Nephron (organoid): ENCODE measurements around the gene ADAR.

Experiments used
- H3K27ac Mint-ChIP-seq, 3 experiments: 2 replicates each; pipeline ENCODE4 v1.8.0; 2020; ENCODE audit warnings: mixed read lengths in 3 of 3, mild to moderate bottlenecking in 2 of 3, moderate library complexity in 1 of 3
- H3K27me3 Mint-ChIP-seq: 2 replicates; pipeline ENCODE4 v1.8.0; 2021; ENCODE audit warnings: low read depth, mild to moderate bottlenecking, moderate library complexity, mixed read lengths
- H3K36me3 Mint-ChIP-seq: 2 replicates; pipeline ENCODE4 v1.8.0; 2020; ENCODE audit warnings: low read depth, mixed read lengths
- H3K4me1 Mint-ChIP-seq: 2 replicates; pipeline ENCODE4 v1.8.0; 2020; ENCODE audit warnings: mixed read lengths
- H3K4me3 Mint-ChIP-seq, 3 experiments: 2 replicates each; pipeline ENCODE4 v1.8.0; 2020; ENCODE audit warnings: mild to moderate bottlenecking in 3 of 3, mixed read lengths in 3 of 3, moderate library complexity in 2 of 3
- H3K9me3 Mint-ChIP-seq: 2 replicates; pipeline ENCODE4 v1.8.0; 2020; ENCODE audit warnings: mixed read lengths
- CTCF ChIP-seq, 3 experiments: fragments of 200-600 bp; sonication (generic); IDR thresholded peaks; one replicate each; pipeline ENCODE4 v1.5.0; 2021; ENCODE audit warnings: antibody characterized with exemption in 3 of 3; ENCODE audit not compliant: unreplicated experiment in 3 of 3

ADAR gene

DNA sequence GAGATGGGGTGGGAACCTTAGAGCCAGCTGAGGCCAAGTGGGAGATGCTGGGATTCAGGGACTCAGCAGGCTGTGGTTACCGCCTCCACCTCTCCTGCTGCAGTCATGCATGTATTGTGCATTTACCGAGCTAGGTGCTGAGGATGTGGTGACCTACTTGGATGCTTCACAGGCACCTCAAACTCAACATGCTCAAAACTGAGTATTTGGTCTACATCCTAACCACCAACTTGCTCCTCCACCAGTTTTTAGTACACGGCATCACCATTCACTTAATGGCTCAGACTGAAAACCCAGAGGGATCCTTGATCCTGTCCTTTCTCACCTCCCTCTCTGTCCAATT, 34.8 kb downstream of the ADAR start:
- Mint-ChIP-seq H3K36me3 (no peaks in the 10 kb centered on the region), H3K4me3 (peak overlapping the region in 1 of 3 experiments; percentile 23), H3K27me3 (peaks cover 47% of the 10 kb centered on the region), H3K9me3 (no peaks in the 10 kb centered on the region), H3K27ac (no peak overlapping the region), H3K4me1 (peaks cover 23% of the 10 kb centered on the region)
- TF ChIP-seq CTCF (IDR thresholded peaks at IDR 0.05; ENCODE audit: unreplicated experiment in 3 of 3), result no peak

DNA sequence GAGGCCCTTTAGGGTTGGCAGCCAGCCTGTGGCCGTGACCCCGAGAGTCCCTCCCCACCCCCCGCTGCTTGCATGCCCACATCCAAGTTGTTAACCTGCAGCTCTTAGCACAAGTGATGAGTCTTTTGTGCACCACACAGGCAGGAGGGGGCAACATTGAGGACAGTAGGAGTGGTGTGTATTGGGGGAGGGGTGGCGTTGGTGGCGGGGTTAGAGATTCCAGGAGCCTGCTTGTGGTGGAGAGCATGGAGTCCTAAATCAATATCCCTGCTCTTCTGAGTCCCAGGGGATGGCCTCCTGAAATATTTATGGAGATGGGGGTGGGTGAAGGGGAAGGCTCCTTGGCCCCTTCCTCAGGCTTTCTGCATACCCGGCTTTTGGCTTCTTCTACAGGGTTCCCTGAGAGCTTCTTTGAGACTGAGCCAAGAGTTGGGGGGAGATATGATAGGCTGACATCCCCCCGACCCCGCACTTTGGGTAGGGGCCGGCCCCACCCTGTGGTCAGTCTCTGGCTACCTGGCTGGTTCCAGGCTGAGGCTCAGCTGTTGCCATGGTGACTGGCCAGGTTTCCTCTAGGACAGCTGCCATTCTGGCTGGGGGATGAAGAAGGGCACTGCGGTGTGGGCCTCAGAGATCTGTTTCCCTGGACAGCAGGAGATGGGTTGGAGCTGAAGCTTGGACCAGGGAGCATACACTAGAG, 35.4 kb downstream of the ADAR start:
- H3K9me3 Mint-ChIP-seq, result no peaks in the 10 kb centered on the region
- H3K36me3 Mint-ChIP-seq, result no peaks in the 10 kb centered on the region
- peaks cover 52% of the 10 kb centered on the region for H3K27me3 Mint-ChIP-seq
- H3K27ac Mint-ChIP-seq, result no peak overlapping the region
- H3K4me3 Mint-ChIP-seq, result no peak overlapping the region
- TF ChIP-seq CTCF (IDR thresholded peaks at IDR 0.05; ENCODE audit: unreplicated experiment in 3 of 3), result no peak
- peaks cover 23% of the 10 kb centered on the region for H3K4me1 Mint-ChIP-seq

GRCh38 chr1:154571964-154572288, 36.1 kb downstream of the ADAR start:
- TF ChIP-seq CTCF (IDR thresholded peaks at IDR 0.05; ENCODE audit: unreplicated experiment in 3 of 3), result no peak
- no peaks in the 10 kb centered on the region for H3K9me3 Mint-ChIP-seq
- peaks cover 27% of the 10 kb centered on the region for H3K4me1 Mint-ChIP-seq
- no peak overlapping the region for H3K27ac Mint-ChIP-seq
- H3K36me3 Mint-ChIP-seq, result no peaks in the 10 kb centered on the region
- no peak overlapping the region for H3K4me3 Mint-ChIP-seq
- H3K27me3 Mint-ChIP-seq, result peaks cover 59% of the 10 kb centered on the region

DNA sequence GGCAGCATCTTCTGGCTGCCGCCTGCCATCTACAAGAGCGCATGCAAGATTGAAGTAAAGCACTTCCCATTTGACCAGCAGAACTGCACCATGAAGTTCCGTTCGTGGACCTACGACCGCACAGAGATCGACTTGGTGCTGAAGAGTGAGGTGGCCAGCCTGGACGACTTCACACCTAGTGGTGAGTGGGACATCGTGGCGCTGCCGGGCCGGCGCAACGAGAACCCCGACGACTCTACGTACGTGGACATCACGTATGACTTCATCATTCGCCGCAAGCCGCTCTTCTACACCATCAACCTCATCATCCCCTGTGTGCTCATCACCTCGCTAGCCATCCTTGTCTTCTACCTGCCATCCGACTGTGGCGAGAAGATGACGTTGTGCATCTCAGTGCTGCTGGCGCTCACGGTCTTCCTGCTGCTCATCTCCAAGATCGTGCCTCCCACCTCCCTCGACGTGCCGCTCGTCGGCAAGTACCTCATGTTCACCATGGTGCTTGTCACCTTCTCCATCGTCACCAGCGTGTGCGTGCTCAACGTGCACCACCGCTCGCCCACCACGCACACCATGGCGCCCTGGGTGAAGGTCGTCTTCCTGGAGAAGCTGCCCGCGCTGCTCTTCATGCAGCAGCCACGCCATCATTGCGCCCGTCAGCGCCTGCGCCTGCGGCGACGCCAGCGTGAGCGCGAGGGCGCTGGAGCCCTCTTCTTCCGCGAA, 36.6 kb downstream of the ADAR start:
- Mint-ChIP-seq H3K9me3 (no peaks in the 10 kb centered on the region), H3K27ac (no peak overlapping the region), H3K36me3 (no peaks in the 10 kb centered on the region), H3K4me3 (no peak overlapping the region), H3K27me3 (peaks cover 64% of the 10 kb centered on the region), H3K4me1 (peaks cover 27% of the 10 kb centered on the region)
- no peak for TF ChIP-seq CTCF (IDR thresholded peaks at IDR 0.05; ENCODE audit: unreplicated experiment in 3 of 3)

DNA sequence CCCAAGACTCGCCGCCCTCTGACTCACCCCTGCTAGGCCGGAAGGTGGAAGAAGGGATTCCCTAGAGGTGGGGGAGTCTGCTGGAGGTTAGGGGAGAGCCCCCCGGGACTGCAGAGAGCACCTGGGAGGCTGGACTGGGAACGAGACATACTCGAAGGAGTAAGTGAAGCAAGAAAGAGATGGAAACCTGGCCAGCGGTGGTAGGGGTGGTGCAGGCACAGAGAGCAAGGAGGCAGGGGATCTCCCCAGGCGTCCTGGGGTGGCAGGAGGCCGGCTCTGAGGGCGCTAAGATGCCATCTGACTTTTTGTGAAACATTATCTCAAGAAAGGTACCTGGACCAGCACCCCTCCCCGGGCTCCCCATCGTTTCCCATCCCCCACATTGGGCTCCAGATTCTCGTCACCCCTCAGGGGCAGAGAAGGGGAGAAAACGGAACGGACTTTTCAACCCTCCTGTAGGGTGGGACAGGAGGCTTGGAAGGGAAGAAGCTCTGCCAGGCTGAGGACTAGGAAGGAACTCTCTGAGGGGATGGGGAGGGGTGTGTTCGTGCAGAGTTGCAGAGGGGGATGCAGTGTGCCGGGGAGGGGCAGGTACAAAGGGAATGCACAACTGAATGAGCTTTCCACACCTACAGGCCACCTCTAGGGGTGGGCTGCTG, 39.7 kb downstream of the ADAR start:
- Mint-ChIP-seq H3K36me3 (no peaks in the 10 kb centered on the region), H3K27ac (no peak overlapping the region), H3K9me3 (no peaks in the 10 kb centered on the region), H3K27me3 (peaks cover 81% of the 10 kb centered on the region), H3K4me1 (peaks cover 9% of the 10 kb centered on the region), H3K4me3 (peak overlapping the region; percentile 43 to 75 (median 53))
- no peak for TF ChIP-seq CTCF (IDR thresholded peaks at IDR 0.05; ENCODE audit: unreplicated experiment in 3 of 3)
